GM21390 (cell line): Measurements from ENCODE around the gene NT5C3B.
"Not testable (repeated sequence)": the region's sequence is repeated elsewhere in the genome, so short reads cannot be mapped to it uniquely, and the experiment has no call there.

ENCODE experiments used
- ATAC-seq: cut with Tn5 transposase; IDR thresholded peaks from one replicate; pipeline ENCODE4 v1.9.1; 2021; ENCODE audit not compliant: unreplicated experiment

The NT5C3B gene

DNA sequence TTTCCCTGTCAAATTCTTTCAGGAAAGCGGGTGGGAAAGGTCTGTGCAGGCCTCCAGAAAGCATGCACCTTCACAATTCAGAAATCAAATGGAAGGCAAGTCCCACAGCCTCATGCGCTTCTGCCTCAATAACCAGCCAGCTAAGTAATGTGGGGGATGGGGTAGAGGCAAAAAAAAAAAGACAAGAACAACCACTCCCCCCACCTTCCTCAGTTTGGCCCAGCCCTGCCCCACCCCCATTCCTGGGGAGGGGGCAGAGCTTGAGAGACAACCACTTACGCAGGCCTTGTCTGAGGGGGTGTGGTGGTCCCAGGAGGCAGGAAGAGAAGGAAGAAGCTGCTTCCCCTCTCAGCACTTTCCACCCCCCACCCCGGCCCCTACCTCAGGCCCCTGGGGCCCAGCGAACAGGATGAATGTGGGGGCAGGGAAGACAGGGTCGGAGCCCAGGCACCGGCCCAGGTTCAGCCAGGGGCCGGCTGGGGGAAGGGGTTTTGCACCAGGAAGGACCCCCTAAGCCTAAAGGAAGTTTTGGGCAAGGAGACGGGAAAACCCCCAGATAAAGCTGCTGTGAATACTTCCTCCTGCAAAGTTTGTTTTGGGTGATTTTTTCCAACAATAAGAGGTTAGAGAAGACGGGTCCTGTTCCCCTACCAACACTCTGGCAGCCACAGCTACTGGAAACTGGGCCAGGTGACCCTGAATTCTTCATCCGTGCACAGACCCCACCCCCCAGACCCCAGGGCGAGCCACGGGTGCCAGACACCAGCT is 50.8 kb downstream of the NT5C3B start:
- ATAC-seq, result no peak

DNA sequence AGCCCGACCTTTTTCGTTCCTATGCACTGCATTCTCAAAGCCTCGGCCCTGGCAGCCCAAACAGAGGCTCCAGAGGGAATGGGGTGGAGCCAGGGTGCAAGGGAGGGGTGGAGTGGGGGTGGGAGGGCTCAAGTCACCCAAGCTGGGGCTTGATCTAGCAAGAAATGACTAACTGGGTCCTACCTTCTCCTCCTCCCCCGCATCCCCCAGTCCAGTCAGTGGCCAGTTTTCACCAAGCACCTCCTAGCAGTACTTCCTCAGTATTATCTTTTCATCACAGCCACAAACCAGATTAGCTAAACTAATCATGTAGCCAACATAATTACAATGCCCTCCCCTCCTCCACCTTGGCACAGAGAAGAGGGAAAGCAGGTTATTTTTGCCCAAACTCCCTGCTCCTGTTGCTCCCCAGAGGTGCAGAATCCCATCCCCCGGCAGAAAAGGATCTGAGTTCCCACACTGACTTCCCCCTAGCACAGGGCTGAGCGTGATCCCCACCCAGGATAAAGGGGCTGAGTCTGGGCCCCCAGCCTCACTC is 51.8 kb downstream of the NT5C3B start:
- ATAC-seq, result no peak

DNA sequence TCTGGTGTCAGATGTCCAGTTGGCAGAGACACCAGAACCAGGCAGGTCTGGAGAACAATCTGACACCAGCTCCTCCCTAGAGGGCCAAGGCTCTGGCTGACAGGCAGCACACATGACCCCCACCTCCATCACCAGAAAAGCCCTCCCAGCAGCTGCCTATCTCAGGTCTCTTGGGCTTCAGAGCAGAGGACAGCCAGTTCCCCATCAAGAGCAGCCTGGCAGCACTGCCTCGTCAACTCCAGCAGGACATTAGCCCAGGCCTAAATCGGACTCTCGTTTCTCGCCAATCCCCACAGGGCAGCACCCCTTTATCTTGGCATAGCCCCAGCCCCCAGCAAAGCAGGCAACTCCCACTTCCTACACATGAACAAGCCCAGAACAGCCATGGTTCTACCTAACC is 53.9 kb downstream of the NT5C3B start:
- ATAC-seq, result no peak

DNA sequence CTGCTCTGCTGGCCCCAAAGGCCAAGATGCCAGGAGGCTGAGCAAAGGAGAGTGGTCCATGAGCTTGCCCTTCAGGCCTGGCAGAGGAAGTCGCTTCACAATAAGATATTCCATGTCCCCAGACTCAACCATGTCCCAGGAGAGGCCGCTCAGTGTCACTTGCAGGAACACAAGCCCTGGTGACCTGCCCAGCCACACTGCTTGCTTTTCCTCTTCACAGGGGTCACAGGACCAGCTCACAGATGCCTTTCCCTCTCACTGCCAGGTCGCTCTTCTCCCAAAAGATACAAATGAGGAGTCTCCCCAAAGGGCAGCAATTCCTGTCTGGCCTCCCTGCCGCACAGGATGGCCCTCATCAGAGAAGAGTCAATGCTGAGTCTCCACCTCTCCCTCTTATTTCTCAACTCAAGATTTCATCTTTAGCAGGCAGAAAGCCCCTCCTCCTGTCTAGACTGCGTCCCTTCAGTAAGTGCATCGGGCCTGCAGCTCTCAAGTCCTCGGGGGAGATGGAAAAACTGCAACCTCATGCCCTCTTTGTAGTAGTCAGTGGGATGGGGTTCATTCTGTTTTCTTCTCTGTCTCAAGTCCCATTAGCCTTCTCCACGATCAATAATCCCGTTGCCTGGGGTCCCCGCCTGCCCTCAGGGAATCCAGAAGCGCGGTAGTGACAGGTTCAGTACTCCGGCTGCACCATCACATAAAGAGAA is 54.5 kb downstream of the NT5C3B start:
- no peak for ATAC-seq

DNA sequence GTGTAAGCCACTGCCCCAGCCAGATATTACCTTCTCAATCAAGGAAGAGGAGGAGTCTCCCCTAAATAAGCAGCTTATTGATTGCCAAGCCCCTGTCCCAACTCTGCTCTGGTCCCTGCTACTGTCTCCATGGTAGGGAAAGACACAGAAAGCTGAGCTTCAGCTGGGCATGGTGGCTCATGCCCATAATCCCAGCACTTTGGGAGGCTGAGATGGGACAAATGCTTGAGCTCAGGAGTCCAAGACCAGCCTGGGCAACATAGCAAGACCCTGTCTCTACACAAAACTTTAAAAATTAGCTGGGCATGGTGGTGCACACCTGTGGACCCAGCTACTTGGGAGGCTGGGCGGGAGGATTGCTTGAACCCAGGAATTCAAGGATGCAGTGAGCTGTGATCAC is 56.1 kb downstream of the NT5C3B start:
- ATAC-seq, result no peak

DNA sequence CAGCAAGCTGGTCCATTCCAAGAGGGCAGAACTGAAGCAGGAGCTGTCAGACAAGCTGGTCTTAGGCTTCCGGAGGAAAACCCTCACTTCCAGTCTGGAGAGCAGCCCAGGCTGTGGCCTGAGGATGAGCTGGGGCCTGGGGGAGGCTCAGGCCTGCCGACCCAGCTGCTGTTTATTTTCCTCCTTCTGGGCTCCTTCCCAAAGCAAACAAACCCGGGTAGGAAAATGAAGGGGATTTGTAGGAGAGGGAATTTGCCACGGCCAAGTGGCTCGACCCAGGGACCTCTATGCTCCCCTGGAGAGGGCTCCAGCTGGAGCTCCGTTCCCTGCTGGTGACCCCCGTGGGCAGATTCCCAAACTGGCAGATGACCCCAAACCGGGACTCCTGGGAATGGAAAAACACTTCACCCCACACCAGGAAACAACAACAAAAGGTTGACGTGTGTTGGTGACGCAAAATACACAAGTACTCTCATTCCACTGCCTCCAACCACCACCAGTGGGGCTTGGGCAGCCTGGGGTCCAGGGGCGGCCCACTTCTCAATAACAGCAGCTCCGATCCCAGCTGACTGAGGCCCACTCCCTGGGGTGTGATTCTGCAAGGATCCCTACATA is 58.4 kb downstream of the NT5C3B start:
- no peak for ATAC-seq

DNA sequence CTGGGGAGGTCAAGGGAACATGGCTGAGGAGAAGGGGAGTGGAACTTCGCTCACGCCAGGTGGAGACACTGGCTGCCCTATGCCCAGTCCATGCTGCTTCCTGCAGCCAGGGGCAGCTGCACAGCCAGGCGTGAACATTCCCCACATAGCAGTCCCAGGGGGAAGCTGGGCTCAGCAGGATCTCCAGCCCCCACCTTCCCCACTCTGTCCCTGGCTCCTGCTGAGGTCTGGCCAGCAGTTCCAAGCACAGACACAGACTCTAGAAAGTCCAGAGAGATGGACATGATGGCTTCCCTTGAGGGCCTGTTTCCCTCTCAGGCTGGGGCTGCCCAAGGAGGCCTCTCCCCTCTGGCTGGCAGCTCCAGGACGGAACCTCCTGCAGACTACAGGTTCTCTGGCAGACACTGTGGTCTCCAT is 58.9 kb downstream of the NT5C3B start:
- ATAC-seq, result no peak

DNA sequence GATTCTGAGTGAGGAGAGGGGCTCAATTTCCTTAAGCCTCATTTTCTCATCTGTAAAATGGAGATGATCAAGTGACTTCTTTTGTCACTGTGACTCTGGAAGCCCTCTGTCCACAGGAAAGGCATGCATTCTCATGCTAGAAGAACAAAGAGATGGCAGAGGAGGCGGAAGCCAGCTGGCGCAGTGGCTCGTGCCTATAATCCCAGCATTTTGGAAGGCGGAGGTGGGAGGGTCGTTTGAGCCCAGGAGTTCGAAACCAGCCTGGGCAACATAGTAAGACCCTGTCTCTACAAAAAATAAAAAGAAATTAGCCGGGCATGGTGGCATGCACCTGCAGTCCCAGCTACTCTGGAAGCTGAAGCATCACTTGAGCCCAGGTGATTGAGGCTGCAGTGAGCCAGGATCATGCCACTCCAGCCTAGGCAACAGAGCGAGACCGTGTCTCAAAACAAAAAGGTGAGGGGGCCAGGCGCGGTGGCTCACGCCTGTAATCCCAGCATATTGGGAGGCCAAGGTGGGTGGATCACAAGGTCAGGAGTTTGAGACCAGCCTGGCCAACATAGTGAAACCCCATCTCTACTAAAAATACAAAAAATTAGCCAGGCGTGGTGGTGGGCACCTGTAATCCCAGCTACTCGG is 59.7 kb downstream of the NT5C3B start:
- ATAC-seq, result not testable (repeated sequence)

DNA sequence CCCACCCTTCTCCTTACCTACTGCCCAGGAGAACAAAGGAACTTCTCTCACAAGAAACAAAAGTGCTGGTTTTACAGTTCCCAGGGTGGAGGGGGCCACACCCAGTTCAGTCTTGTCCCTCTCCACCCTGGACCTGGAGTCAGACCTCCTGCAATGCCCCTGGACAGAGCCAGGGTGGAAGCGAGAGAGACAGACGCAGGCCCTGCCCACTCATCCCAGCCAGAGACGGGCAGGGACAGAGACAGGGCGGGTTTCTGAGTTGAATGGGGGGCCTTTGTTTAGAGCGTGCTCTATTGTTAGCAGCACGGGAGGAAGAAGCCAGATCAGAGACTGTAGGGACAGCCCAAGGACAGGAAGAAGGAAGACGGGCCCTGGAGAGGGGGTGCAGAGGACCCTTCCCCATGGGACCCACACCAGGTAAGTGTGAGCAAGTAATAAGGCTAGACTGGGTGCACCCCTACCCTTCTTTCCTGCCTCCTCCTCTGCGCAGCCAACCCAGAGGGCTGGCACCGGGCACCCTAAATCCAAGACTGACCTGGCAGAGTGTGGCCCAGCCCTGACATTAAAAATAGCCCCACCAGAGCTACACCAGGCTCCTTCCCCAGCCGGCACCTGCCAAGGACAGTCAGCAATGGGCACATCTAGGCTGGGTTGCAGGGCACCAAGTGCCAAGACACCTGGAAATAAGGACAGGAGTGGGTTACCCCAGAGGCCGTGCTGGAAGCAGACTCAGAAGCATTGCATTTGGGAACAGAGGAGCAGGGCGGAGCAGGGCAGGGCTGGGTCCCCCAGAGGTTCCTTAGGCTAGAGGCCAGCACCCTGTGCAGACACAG is 60.4 kb downstream of the NT5C3B start:
- ATAC-seq, result no peak
